OCI-LY7 (cell line): ENCODE results near the gene ACTA2.

Source experiments
- EZH2phosphoT487 ChIP-seq: fragments of 200-600 bp; sonication (generic); IDR thresholded peaks from 2 replicates; pipeline ENCODE4 v1.6.1; 2018; ENCODE audit warnings: low read depth, borderline replicate concordance, mild to moderate bottlenecking, mixed run types, antibody characterized with exemption, low read length, moderate library complexity, mixed read lengths
- TF ChIP-seq, protein P1 (sequence below): fragments of 200-600 bp; sonication (generic); conservative IDR thresholded peaks from 2 replicates; pipeline ENCODE4 v1.5.1; 2014; ENCODE audit warnings: mild to moderate bottlenecking, antibody characterized with exemption, low read length, moderate library complexity, mixed read lengths

DNA sequence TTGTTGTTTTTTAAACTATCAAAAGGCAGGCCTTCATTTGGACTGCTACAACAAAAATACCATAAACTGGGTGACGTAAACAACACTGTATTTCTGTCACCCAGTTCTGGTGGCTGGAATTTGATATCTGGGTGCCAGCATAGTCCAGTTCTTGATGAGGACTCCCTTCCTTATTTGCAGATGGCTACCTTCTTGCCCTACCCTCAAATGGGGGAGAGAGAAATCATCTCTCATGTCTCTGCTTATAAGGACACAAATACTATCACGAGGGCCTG lies 25.2 kb downstream of the ACTA2 start:
- TF ChIP-seq, protein P1, sequence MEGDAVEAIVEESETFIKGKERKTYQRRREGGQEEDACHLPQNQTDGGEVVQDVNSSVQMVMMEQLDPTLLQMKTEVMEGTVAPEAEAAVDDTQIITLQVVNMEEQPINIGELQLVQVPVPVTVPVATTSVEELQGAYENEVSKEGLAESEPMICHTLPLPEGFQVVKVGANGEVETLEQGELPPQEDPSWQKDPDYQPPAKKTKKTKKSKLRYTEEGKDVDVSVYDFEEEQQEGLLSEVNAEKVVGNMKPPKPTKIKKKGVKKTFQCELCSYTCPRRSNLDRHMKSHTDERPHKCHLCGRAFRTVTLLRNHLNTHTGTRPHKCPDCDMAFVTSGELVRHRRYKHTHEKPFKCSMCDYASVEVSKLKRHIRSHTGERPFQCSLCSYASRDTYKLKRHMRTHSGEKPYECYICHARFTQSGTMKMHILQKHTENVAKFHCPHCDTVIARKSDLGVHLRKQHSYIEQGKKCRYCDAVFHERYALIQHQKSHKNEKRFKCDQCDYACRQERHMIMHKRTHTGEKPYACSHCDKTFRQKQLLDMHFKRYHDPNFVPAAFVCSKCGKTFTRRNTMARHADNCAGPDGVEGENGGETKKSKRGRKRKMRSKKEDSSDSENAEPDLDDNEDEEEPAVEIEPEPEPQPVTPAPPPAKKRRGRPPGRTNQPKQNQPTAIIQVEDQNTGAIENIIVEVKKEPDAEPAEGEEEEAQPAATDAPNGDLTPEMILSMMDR: no peak
- no peak for TF ChIP-seq EZH2phosphoT487
